ENCODE measurements around the gene GRM4. TPM values are rescaled to one million over a fixed set of nuclear protein-coding genes. Genes with fewer than 3 reads are reported as not detected.
A peak's percentile ranks its signal among the peaks of the same experiment; 100 is the strongest.

GRM4 gene
- total RNA-seq, 4 donors from 2014 or later = not detected

DNA sequence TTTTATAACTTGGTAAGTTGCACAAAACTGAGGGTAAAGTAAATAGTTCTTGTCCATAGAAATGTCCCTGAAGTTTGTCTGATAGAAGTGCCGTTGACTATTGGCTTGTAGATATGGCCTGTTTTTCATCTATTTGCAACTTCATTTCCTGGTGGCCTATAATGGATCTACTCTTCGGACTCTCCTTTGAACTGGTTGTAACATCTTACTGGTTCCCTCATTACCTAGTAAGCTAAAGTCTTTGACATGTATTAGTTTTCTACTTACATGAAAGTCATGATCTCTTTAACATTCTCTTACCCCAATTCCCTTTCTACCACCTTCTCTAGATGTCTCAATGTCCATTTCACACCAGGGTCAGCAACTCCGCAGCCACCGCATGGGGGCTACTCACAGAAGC is 146.3 kb downstream of the GRM4 start:
- Histone ChIP-seq H3K9me3 (no peaks in the 10 kb centered on the region), H3K27me3 (peaks cover 14% of the 10 kb centered on the region), H3K36me3 (no peaks in the 10 kb centered on the region), H3K4me1 (peaks cover 8% of the 10 kb centered on the region), H3K27ac (no peak overlapping the region), H3K4me3 (no peak overlapping the region)
- no peak for DNase-seq (ENCODE audit: low spot score in 2 of 2)
- 92% methylated on average over 4 of the region's 4 CpGs for WGBS
- no peak for TF ChIP-seq POLR2AphosphoS5 (IDR thresholded peaks at IDR 0.05)
- no peak for TF ChIP-seq EP300 (IDR thresholded peaks at IDR 0.05)
- TF ChIP-seq POLR2A (IDR thresholded peaks at IDR 0.05) = no peak
- TF ChIP-seq, protein P1, sequence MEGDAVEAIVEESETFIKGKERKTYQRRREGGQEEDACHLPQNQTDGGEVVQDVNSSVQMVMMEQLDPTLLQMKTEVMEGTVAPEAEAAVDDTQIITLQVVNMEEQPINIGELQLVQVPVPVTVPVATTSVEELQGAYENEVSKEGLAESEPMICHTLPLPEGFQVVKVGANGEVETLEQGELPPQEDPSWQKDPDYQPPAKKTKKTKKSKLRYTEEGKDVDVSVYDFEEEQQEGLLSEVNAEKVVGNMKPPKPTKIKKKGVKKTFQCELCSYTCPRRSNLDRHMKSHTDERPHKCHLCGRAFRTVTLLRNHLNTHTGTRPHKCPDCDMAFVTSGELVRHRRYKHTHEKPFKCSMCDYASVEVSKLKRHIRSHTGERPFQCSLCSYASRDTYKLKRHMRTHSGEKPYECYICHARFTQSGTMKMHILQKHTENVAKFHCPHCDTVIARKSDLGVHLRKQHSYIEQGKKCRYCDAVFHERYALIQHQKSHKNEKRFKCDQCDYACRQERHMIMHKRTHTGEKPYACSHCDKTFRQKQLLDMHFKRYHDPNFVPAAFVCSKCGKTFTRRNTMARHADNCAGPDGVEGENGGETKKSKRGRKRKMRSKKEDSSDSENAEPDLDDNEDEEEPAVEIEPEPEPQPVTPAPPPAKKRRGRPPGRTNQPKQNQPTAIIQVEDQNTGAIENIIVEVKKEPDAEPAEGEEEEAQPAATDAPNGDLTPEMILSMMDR (IDR thresholded peaks at IDR 0.05) = no peak

DNA sequence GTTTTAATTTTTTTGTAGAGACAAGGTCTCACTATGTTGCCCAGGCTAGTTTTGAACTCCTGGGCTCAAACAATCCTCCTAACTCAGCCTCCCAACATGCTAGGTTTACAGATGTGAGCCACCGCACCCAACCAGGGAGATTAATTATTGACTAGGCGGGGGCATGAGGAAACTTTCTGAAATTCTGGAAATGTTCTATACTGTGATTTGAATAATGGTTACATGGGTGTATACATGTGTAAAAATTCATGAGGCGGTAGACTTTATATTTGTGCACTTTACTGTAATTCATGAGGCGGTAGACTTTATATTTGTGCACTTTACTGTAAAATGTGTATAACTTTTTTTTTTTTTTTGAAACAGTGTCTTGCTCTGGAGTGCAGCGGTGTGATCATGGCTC is 147.2 kb downstream of the GRM4 start:
- Histone ChIP-seq H3K36me3 (no peaks in the 10 kb centered on the region), H3K9me3 (no peaks in the 10 kb centered on the region), H3K27ac (no peak overlapping the region), H3K4me1 (peaks cover 8% of the 10 kb centered on the region), H3K27me3 (peaks cover 14% of the 10 kb centered on the region), H3K4me3 (no peak overlapping the region)
- 94% methylated on average over 5 of the region's 5 CpGs for WGBS
- no peak for TF ChIP-seq POLR2A (IDR thresholded peaks at IDR 0.05)
- TF ChIP-seq, protein P1 (IDR thresholded peaks at IDR 0.05) = no peak
- no peak for TF ChIP-seq POLR2AphosphoS5 (IDR thresholded peaks at IDR 0.05)
- no peak for TF ChIP-seq EP300 (IDR thresholded peaks at IDR 0.05)
- no peak for DNase-seq (ENCODE audit: low spot score in 2 of 2)

DNA sequence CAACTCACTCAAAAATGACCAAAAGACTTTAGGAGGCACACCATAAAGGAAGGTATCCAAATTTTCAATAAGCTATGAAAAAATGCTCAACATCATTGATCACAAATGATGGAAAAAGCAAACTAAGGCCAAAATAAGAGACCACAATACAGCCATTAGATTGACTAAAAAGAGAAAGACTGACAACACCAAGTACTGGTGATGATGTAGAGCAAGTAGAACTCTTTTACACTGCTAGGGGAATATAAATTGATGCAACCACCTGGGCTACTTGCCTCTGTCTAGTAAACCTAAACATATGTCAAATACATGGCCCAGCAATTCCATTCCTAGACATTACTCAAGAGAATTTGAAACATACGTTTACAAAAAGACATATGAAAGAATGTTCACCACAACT is 148.6 kb downstream of the GRM4 start:
- Histone ChIP-seq H3K9me3 (no peaks in the 10 kb centered on the region), H3K4me1 (peaks cover 8% of the 10 kb centered on the region), H3K4me3 (no peak overlapping the region), H3K36me3 (no peaks in the 10 kb centered on the region), H3K27ac (no peak overlapping the region), H3K27me3 (peaks cover 17% of the 10 kb centered on the region)
- TF ChIP-seq POLR2A (IDR thresholded peaks at IDR 0.05) (no peak), POLR2AphosphoS5 (IDR thresholded peaks at IDR 0.05) (no peak), EP300 (IDR thresholded peaks at IDR 0.05) (no peak)
- TF ChIP-seq, protein P1 (IDR thresholded peaks at IDR 0.05) = no peak
- 84% methylated on average over 1 of the region's 1 CpG for WGBS
- DNase-seq (ENCODE audit: low spot score in 2 of 2) = no peak

DNA sequence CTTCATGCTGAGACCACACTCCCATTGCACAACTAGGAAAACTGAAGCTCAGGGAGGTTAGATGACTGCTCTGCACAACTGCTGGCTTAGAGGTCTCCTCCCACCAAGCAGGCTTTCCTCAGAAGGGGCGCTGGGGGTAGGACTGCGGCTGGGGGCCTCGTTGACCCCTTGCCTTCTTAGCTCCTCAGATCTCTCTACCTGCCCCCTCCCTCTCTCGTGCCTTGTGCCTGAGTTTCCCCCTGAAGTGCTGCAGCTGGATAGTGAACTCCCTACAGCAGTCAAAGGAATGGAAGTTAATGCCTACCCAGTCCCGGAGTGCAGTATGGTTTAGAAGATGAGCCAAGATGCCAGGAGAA is 149.8 kb downstream of the GRM4 start:
- peaks cover 8% of the 10 kb centered on the region for H3K4me1 ChIP-seq
- no peak overlapping the region for H3K27ac ChIP-seq
- 44% methylated on average over 5 of the region's 5 CpGs for WGBS
- no peak overlapping the region for H3K4me3 ChIP-seq
- no peaks in the 10 kb centered on the region for H3K36me3 ChIP-seq
- DNase-seq (ENCODE audit: low spot score in 2 of 2) = peak; percentile 29 to 76
- peaks cover 8% of the 10 kb centered on the region for H3K27me3 ChIP-seq
- TF ChIP-seq EP300 (IDR thresholded peaks at IDR 0.05) (no peak), POLR2A (IDR thresholded peaks at IDR 0.05) (no peak), POLR2AphosphoS5 (IDR thresholded peaks at IDR 0.05) (no peak)
- TF ChIP-seq, protein P1 (IDR thresholded peaks at IDR 0.05) = no peak
- H3K9me3 ChIP-seq = no peaks in the 10 kb centered on the region

DNA sequence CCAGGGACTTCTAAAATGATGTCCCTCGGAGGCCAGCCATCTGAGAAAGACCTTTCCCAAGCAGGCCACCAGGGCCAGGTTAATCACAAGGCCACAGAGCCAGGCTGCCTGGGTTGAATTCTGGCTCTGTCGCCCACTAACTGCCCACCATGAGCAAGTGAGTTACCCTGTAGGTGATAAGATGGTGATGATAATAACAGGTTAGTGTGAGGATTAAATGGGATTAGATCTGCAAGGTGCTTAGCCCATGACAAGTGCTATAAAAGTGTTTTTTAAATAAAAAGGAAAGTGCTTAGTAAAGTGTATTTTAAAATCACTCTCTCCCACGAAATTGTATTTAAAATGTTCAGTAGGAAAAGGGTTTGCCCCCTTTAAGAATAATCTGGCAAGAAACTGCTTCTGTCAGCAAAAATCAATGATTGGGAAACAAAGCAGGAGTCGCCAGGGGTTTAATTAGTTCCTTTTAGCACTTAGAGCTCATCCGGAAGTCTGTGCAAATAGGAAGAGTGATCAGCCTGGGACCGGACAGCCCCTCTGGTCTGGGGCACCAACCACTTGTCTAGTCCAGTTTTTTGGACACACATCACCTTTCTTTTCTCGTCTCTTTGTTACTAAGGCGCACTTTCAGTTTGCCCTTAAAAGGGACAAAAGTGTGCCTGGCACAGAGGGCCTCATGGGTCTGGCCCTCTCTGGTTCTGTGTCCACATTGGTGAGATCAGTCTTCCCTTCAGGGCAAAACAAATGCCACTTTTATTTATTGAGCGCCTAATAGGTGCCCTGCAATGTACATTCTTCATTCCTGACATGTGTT is 150.4 kb downstream of the GRM4 start:
- H3K27ac ChIP-seq = no peak overlapping the region
- H3K4me1 ChIP-seq = peaks cover 8% of the 10 kb centered on the region
- WGBS = 43% methylated on average over 9 of the region's 9 CpGs
- no peak overlapping the region for H3K4me3 ChIP-seq
- no peak for TF ChIP-seq POLR2AphosphoS5 (IDR thresholded peaks at IDR 0.05)
- TF ChIP-seq, protein P1 (IDR thresholded peaks at IDR 0.05) = no peak
- peak; percentile 18 to 32 for DNase-seq (ENCODE audit: low spot score in 2 of 2)
- H3K36me3 ChIP-seq = no peaks in the 10 kb centered on the region
- no peaks in the 10 kb centered on the region for H3K9me3 ChIP-seq
- peaks cover 8% of the 10 kb centered on the region for H3K27me3 ChIP-seq
